OCI-LY7 (cell line): ENCODE data around the gene ADAM12. TPM values are rescaled to one million over a fixed set of nuclear protein-coding genes. Genes with fewer than 3 reads are reported as not detected.
A peak's percentile ranks its signal among the peaks of the same experiment; 100 is the strongest.

Source experiments
- BruUV-seq: library from RNA; stranded (reverse); fragments of 400-500 nt; replicated peaks from 2 replicates; lab custom pipeline; 2021; lab: Mats Ljungman, UMichigan
- CTCF ChIA-PET: fragments of 300-600 bp; sonication (Branson Sonifier 250); formaldehyde crosslinking; loops from one replicate; lab custom pipeline; 2022; ENCODE audit warnings: antibody characterized with exemption; ENCODE audit not compliant: unreplicated experiment; lab: Charles Lee
- POLR2A ChIA-PET: fragments of 300-600 bp; sonication (Branson Sonifier 250); formaldehyde crosslinking; loops from one replicate; lab custom pipeline; 2022; ENCODE audit warnings: antibody characterized with exemption; lab: Charles Lee
- DNase-seq: peaks from one replicate; pipeline ENCODE4 v3.0.0-alpha.2; 2015; ENCODE audit warnings: low spot score
- H2AFZ ChIP-seq: fragments of 200-600 bp; sonication (generic), shearing (Covaris generic); 2 replicates; pipeline ENCODE4 v1.6.1; 2014; ENCODE audit warnings: mild to moderate bottlenecking, antibody characterized with exemption, low read length, moderate library complexity
- H3K27ac ChIP-seq: fragments of 200-600 bp; sonication (generic); 2 replicates; pipeline ENCODE4 v1.5.1; 2014; ENCODE audit warnings: mixed run types, low read depth, mild to moderate bottlenecking, moderate library complexity, low read length, inconsistent platforms; ENCODE audit not compliant: poor library complexity, severe bottlenecking
- H3K36me3 ChIP-seq: fragments of 200-600 bp; sonication (generic); 2 replicates; pipeline ENCODE4 v1.6.1; 2014; ENCODE audit warnings: mild to moderate bottlenecking, antibody characterized with exemption, low read length, moderate library complexity, mixed read lengths; ENCODE audit not compliant: insufficient read depth
- H3K4me1 ChIP-seq: fragments of 200-600 bp; sonication (generic); 2 replicates; pipeline ENCODE4 v1.5.1; 2014; ENCODE audit warnings: mild to moderate bottlenecking, low read length; ENCODE audit not compliant: insufficient read depth, poor library complexity, severe bottlenecking
- H3K4me2 ChIP-seq: fragments of 200-600 bp; sonication (generic); 2 replicates; pipeline ENCODE4 v1.6.1; 2014; ENCODE audit warnings: mild to moderate bottlenecking, low read length
- H3K4me3 ChIP-seq: fragments of 200-600 bp; sonication (generic); 2 replicates; pipeline ENCODE4 v1.5.1; 2014; ENCODE audit warnings: mild to moderate bottlenecking, low read depth, low read length; ENCODE audit not compliant: poor library complexity, severe bottlenecking
- H3K79me2 ChIP-seq: fragments of 200-600 bp; sonication (generic); 2 replicates; pipeline ENCODE4 v1.6.1; 2016; ENCODE audit warnings: low read depth, mild to moderate bottlenecking, low read length, moderate library complexity, mixed read lengths; ENCODE audit not compliant: insufficient read depth
- H3K9me2 ChIP-seq: fragments of 200-600 bp; sonication (generic); 2 replicates; pipeline ENCODE4 v1.6.1; 2016; ENCODE audit warnings: mild to moderate bottlenecking, low read length, mixed read lengths; ENCODE audit not compliant: insufficient read depth
- H3K9me3 ChIP-seq: fragments of 200-600 bp; sonication (generic); 2 replicates; pipeline ENCODE4 v1.6.1; 2014; ENCODE audit warnings: mild to moderate bottlenecking, mixed run types, low read length, mixed read lengths
- H4K20me1 ChIP-seq: fragments of 200-600 bp; sonication (generic); 2 replicates; pipeline ENCODE4 v1.6.1; 2014; ENCODE audit warnings: mild to moderate bottlenecking, antibody characterized with exemption, low read length, moderate library complexity, mixed read lengths; ENCODE audit not compliant: insufficient read depth
- EZH2phosphoT487 ChIP-seq: fragments of 200-600 bp; sonication (generic); IDR thresholded peaks from 2 replicates; pipeline ENCODE4 v1.6.1; 2018; ENCODE audit warnings: low read depth, borderline replicate concordance, mild to moderate bottlenecking, mixed run types, antibody characterized with exemption, low read length, moderate library complexity, mixed read lengths
- intact Hi-C: fragments of 100-400 bp; cut with micrococcal nuclease; formaldehyde crosslinking; loops from one replicate; pipeline ENCODE4 v1.10.0; 2022; ENCODE audit not compliant: unreplicated experiment
- total RNA-seq, 2 experiments: library from RNA; depleted of rRNA in 1 of 2; stranded (reverse); fragments of >200 nt in 1 of 2; shearing (Covaris generic) in 1 of 2; gene quantifications; 2 replicates each; pipeline ENCODE4 v1.2.3, GENCODE V29; 2014 to 2022
- TF ChIP-seq, protein P1 (sequence below): fragments of 200-600 bp; sonication (generic); conservative IDR thresholded peaks from 2 replicates; pipeline ENCODE4 v1.5.1; 2014; ENCODE audit warnings: mild to moderate bottlenecking, antibody characterized with exemption, low read length, moderate library complexity, mixed read lengths

Gene ADAM12
- total RNA-seq, 2 experiments from 2014 or later = 0.06 TPM; not detected in 1

DNA sequence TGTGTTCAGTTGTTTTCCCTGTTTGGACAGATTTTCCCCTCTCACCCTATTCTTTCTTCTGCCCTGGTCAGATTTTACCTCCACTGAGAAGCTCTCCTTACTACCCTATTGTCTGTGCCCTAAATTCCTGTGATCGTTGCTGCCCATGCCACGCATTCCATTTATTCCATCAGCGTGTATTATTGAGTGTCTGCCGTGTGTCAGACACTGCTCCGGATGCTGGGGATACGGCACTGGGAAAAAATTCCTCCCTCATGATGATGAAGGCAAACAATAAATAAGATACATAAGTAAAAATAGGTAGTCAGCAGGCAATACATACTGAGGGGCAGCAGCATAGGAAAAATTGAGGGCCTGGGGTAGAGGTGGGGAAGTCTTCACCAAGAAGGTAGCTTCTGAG lies 405.1 kb downstream of the ADAM12 start:
- DNase-seq = no peak
- Histone ChIP-seq H2AFZ (no peak overlapping the region), H3K79me2 (no peaks in the 10 kb centered on the region), H3K9me2 (no peaks in the 10 kb centered on the region), H3K36me3 (no peaks in the 10 kb centered on the region), H4K20me1 (no peaks in the 10 kb centered on the region), H3K4me2 (no peak overlapping the region), H3K4me1 (no peaks in the 10 kb centered on the region), H3K9me3 (no peaks in the 10 kb centered on the region), H3K4me3 (no peak overlapping the region), H3K27ac (no peak overlapping the region)
- no TSS peak for BruUV-seq
- ChIA-PET CTCF (interaction anchor here (0.5 kb wide), 1 partner anchor 127 kb away, joined by 4 read pairs; no protein-coding TSS in a partner anchor), POLR2A (no interaction called here)
- intact Hi-C loops = loop anchor here (2.0 to 5.0 kb wide), 3 partner anchors 519 to 764 kb away; no protein-coding TSS in a partner anchor
- TF ChIP-seq, protein P1, sequence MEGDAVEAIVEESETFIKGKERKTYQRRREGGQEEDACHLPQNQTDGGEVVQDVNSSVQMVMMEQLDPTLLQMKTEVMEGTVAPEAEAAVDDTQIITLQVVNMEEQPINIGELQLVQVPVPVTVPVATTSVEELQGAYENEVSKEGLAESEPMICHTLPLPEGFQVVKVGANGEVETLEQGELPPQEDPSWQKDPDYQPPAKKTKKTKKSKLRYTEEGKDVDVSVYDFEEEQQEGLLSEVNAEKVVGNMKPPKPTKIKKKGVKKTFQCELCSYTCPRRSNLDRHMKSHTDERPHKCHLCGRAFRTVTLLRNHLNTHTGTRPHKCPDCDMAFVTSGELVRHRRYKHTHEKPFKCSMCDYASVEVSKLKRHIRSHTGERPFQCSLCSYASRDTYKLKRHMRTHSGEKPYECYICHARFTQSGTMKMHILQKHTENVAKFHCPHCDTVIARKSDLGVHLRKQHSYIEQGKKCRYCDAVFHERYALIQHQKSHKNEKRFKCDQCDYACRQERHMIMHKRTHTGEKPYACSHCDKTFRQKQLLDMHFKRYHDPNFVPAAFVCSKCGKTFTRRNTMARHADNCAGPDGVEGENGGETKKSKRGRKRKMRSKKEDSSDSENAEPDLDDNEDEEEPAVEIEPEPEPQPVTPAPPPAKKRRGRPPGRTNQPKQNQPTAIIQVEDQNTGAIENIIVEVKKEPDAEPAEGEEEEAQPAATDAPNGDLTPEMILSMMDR = no peak
- no peak for TF ChIP-seq EZH2phosphoT487

DNA sequence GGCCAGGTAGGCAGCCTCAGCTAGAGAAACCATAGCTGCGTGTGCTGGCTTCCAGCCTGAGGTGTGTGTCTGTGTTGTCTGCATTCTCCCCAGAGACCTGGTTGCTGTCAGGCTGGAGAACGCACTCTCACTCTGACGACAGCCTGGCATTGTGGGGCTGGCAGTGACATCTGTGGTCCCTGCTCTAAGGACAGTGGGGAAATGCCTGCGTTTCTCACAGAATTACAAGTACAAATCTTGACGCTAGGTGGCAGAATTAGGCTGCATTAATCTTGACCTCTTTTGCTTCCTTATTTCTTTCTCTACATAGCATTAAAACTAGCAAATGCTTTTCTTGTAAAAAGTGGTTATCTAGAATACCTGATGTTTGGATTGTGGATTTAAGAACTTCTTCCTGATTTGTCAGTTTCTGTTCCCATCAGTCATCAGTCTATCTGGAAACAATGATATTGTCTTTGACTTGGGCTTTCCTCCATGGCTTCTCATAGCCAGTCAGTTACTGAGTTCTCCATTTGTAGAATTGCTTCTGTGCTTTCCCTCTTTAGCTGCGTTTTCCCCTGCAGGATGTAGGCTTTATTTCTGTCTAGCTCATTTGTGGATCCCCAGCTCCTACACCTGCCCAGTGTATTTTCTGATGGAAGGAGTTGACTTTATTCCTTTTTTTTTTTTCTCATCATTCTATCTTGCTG lies 405.9 kb downstream of the ADAM12 start:
- H2AFZ ChIP-seq = no peak overlapping the region
- no TSS peak for BruUV-seq

More for the DNA sequence above, 405.9 kb downstream of the ADAM12 start:
- no peak overlapping the region for H3K4me3 ChIP-seq
- ChIA-PET CTCF (interaction anchor here (0.5 kb wide), 1 partner anchor 128 kb away, joined by 4 read pairs; no protein-coding TSS in a partner anchor), POLR2A (no interaction called here)
- intact Hi-C loops = loop anchor here (2.0 to 5.0 kb wide), 3 partner anchors 520 to 765 kb away; no protein-coding TSS in a partner anchor
- no peaks in the 10 kb centered on the region for H3K9me3 ChIP-seq
- no peak overlapping the region for H3K4me2 ChIP-seq
- no peaks in the 10 kb centered on the region for H3K9me2 ChIP-seq
- peak; percentile 63 for DNase-seq
- no peaks in the 10 kb centered on the region for H3K4me1 ChIP-seq
- no peaks in the 10 kb centered on the region for H3K36me3 ChIP-seq
- no peak for TF ChIP-seq EZH2phosphoT487
- TF ChIP-seq, protein P1 = peak; percentile 83
- H3K79me2 ChIP-seq = no peaks in the 10 kb centered on the region
- H4K20me1 ChIP-seq = no peaks in the 10 kb centered on the region
- H3K27ac ChIP-seq = no peak overlapping the region
